ENCODE results near the gene SHC2. TPM values are rescaled to one million over a fixed set of nuclear protein-coding genes. Genes with fewer than 3 reads are reported as not detected.

Gene SHC2
- total RNA-seq, 1 donor from 2014 or later: 343 TPM

DNA sequence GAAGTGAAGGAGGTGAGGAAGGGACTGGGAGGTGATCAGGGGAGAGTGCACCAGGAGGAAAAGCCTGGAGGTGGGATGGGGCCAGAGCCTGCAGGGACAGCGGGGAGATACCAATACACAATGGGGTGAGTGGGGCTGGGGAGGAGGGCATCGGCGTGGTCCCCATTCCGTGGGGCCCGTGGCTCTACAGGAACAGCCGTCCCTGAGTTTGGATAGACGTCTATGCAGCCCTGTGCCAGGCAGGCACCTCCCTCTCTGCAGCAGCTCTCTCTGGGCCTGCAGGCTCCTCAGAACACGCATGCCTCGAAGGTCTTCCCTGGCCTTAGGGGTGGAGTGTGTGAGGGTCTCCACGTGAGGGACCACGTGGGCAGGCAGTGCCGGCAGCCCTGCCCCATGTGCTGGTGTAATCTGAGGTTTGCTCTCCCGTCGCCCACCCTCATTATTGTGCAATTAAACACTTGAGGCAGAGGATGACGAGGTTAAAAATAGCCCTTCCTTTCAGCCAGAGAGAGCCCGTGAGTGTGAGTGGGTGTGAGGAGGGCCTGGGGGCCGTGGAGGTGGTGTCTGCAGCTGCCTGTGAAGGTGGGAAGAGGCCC lies 68.4 kb downstream of the SHC2 start:
- Mint-ChIP-seq H3K9me3 (ENCODE audit: unreplicated experiment) (peaks cover 24% of the 10 kb centered on the region), H3K27ac (ENCODE audit: unreplicated experiment) (no peak overlapping the region), H3K27me3 (ENCODE audit: unreplicated experiment) (peaks cover 26% of the 10 kb centered on the region)

DNA sequence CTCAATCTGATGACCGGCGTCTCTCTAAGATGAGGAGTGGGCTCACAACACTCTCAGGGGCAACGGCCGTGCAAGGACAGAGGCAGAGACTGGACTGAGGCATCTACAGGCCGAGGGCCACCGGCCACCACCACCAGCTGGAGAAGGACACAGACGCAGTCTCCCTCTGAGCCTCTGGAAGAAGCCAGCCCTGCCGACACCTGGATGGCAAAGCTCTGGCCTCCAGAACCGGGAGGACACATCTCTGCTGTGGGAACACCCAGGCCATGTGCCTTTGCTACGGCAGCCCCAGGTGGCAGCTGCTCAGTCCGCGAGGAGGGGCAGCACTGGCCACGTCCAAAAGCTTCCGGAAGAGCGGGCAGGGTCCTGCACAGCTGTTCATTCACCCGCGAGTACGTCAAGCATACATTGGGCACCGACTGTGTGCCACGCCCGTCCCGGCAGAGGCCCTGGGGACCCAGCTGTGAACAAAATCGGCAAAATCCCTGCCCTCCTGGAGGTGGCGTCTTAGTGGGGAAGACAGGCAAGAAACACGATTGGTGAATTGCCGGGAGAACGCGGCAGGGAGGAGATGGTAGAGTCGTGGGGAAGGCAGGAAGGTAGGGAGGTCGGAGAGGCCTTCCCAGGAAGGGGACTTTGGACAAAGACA lies 69.0 kb downstream of the SHC2 start:
- Mint-ChIP-seq H3K4me3 (ENCODE audit: unreplicated experiment) (no peak overlapping the region), H3K27ac (ENCODE audit: unreplicated experiment) (no peak overlapping the region)

More for the DNA sequence above, 68.4 kb downstream of the SHC2 start:
- peaks cover 2% of the 10 kb centered on the region for H3K4me1 Mint-ChIP-seq (ENCODE audit: low read depth, unreplicated experiment)
- H3K4me3 Mint-ChIP-seq (ENCODE audit: unreplicated experiment): no peak overlapping the region
- no peak for DNase-seq
- peaks cover 5% of the 10 kb centered on the region for H3K36me3 Mint-ChIP-seq (ENCODE audit: unreplicated experiment)
- no peak for TF ChIP-seq CTCF (IDR thresholded peaks at IDR 0.05; ENCODE audit: partially characterized antibody, unreplicated experiment)

DNA sequence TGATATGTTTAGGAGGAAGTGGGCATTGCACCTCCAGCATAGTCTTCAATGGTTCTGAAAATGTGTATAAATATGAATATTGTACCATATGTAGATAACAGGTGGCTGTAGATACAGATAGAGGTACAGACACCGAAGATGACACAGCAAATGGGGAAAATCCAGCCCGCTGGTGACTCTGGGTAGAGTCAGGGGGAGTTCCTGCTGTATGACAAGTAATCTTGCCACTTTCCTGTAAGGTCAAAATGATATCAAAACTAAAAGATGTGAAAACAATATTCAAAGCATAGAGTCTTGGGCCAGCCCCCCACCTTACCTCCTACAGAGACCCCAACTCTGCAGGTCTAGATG lies 69.7 kb downstream of the SHC2 start:
- DNase-seq: no peak
- no peak for TF ChIP-seq CTCF (IDR thresholded peaks at IDR 0.05; ENCODE audit: partially characterized antibody, unreplicated experiment)
- H3K27ac Mint-ChIP-seq (ENCODE audit: unreplicated experiment): no peak overlapping the region
- H3K36me3 Mint-ChIP-seq (ENCODE audit: unreplicated experiment): peaks cover 5% of the 10 kb centered on the region
- H3K27me3 Mint-ChIP-seq (ENCODE audit: unreplicated experiment): peaks cover 28% of the 10 kb centered on the region
- H3K4me3 Mint-ChIP-seq (ENCODE audit: unreplicated experiment): no peak overlapping the region
- H3K4me1 Mint-ChIP-seq (ENCODE audit: low read depth, unreplicated experiment): peaks cover 6% of the 10 kb centered on the region
- H3K9me3 Mint-ChIP-seq (ENCODE audit: unreplicated experiment): peaks cover 21% of the 10 kb centered on the region

More for the DNA sequence above, 69.0 kb downstream of the SHC2 start:
- H3K4me1 Mint-ChIP-seq (ENCODE audit: low read depth, unreplicated experiment): peaks cover 4% of the 10 kb centered on the region
- peaks cover 22% of the 10 kb centered on the region for H3K9me3 Mint-ChIP-seq (ENCODE audit: unreplicated experiment)
- no peak for DNase-seq
- peaks cover 5% of the 10 kb centered on the region for H3K36me3 Mint-ChIP-seq (ENCODE audit: unreplicated experiment)
- H3K27me3 Mint-ChIP-seq (ENCODE audit: unreplicated experiment): peaks cover 28% of the 10 kb centered on the region
- TF ChIP-seq CTCF (IDR thresholded peaks at IDR 0.05; ENCODE audit: partially characterized antibody, unreplicated experiment): no peak

GRCh38 chr19:390386-391206 lies 70.2 kb downstream of the SHC2 start:
- no peak for DNase-seq
- no peak overlapping the region for H3K4me3 Mint-ChIP-seq (ENCODE audit: unreplicated experiment)
- peaks cover 25% of the 10 kb centered on the region for H3K27me3 Mint-ChIP-seq (ENCODE audit: unreplicated experiment)
- peaks cover 18% of the 10 kb centered on the region for H3K9me3 Mint-ChIP-seq (ENCODE audit: unreplicated experiment)
- peaks cover 2% of the 10 kb centered on the region for H3K36me3 Mint-ChIP-seq (ENCODE audit: unreplicated experiment)
- no peak overlapping the region for H3K27ac Mint-ChIP-seq (ENCODE audit: unreplicated experiment)
- TF ChIP-seq CTCF (IDR thresholded peaks at IDR 0.05; ENCODE audit: partially characterized antibody, unreplicated experiment): no peak
- peaks cover 11% of the 10 kb centered on the region for H3K4me1 Mint-ChIP-seq (ENCODE audit: low read depth, unreplicated experiment)

DNA sequence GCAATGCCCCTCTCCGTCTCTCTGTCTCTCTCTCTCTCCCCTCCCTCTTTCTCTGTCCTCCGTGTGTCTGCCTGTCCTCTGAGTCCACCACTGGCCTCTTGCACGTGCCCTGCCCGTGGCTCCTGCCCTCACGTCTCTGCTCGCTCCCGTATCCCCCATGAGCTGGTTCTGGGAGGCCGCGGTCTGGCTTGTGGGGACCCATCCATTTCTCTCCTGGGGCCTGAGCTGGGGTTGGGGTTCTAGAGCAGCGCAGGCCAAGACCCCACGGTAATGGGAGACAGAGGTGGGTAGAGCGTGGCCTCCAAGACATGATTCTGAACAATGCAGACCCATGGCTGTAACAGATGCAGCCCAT lies 70.9 kb downstream of the SHC2 start:
- H3K36me3 Mint-ChIP-seq (ENCODE audit: unreplicated experiment): no peaks in the 10 kb centered on the region
- no peak overlapping the region for H3K27ac Mint-ChIP-seq (ENCODE audit: unreplicated experiment)
- H3K27me3 Mint-ChIP-seq (ENCODE audit: unreplicated experiment): peaks cover 22% of the 10 kb centered on the region

More for the DNA sequence above, 70.9 kb downstream of the SHC2 start:
- peaks cover 15% of the 10 kb centered on the region for H3K9me3 Mint-ChIP-seq (ENCODE audit: unreplicated experiment)
- no peak for DNase-seq
- TF ChIP-seq CTCF (IDR thresholded peaks at IDR 0.05; ENCODE audit: partially characterized antibody, unreplicated experiment): no peak
- H3K4me1 Mint-ChIP-seq (ENCODE audit: low read depth, unreplicated experiment): peaks cover 13% of the 10 kb centered on the region
- H3K4me3 Mint-ChIP-seq (ENCODE audit: unreplicated experiment): no peak overlapping the region

Measured in glutamatergic neuron (in vitro differentiated cells).